NCI-H69 (cell line): ENCODE data around the gene MPL.
A peak's percentile ranks its signal among the peaks of the same experiment; 100 is the strongest.

Experiments
- DNase-seq: peaks from one replicate; lab custom pipeline; 2025; lab: John Stamatoyannopoulos, UW

The MPL gene

DNA sequence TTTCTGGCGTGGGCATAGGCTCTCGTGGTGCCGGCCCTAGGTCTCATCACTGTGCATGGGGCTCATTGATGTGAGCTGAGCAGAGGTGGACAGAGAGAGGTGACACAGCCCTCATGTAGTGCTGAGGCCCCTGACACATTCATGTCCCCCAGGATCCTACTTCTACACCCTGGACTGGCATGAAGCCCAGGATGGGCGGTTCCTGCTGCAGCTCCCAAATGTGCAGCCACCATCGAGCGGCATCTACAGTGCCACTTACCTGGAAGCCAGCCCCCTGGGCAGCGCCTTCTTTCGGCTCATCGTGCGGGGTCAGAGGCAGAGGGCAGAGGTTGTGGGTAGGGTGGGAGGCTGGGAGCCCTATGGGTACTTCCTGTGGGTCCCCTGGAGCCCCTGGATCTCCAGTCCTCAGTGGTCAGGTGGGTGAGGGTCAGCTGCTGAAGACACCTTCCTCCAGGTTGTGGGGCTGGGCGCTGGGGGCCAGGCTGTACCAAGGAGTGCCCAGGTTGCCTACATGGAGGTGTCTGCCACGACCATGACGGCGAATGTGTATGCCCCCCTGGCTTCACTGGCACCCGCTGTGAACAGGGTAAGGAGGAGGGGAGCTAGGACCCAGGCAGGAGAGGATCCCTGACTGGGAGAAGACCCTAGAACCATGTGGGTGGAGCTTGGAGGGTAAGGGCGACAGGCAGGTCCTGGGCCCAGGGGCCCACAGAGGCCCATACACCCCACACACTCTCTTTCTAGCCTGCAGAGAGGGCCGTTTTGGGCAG, 30.7 kb upstream of the MPL start:
- peak; percentile 4 for DNase-seq

GRCh38 chr1:43307458-43308158, 30.0 kb upstream of the MPL start:
- DNase-seq = no peak

DNA sequence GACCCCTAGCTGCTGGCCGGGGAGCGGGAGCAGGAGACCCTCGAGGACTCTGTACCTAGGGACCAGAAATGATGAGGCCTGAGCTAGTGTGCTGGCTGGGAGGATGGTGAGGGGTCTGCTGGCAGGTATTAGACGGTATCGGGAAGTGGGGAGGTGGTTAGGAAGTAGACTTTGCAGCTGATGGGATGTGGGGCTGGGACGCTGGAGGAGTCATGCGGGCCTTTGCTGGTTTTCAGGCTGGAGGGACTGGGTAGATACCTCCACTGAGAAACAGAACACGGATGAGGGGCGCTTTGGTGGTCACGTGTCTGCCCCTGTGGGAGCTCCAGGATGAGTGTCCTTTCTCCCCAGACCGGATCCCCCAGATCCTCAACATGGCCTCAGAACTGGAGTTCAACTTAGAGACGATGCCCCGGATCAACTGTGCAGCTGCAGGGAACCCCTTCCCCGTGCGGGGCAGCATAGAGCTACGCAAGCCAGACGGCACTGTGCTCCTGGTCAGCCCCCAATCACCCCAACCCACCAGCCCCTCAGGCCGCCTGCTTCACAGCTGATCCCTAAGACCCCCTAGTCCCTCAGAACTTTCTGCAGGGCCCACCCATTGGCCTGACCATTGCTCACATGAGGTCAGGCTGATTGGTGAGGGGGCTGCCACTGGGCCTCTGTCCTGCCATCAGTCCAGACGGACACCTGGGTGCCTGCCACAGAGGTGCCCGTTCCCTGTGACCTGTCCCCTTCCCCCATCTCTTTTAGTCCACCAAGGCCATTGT, 28.8 kb upstream of the MPL start:
- no peak for DNase-seq

GRCh38 chr1:43309405-43310025, 28.1 kb upstream of the MPL start:
- no peak for DNase-seq

- no peak for DNase-seq
Observed at GRCh38 chr1:43311521-43311920, 26.1 kb upstream of the MPL start.

DNA sequence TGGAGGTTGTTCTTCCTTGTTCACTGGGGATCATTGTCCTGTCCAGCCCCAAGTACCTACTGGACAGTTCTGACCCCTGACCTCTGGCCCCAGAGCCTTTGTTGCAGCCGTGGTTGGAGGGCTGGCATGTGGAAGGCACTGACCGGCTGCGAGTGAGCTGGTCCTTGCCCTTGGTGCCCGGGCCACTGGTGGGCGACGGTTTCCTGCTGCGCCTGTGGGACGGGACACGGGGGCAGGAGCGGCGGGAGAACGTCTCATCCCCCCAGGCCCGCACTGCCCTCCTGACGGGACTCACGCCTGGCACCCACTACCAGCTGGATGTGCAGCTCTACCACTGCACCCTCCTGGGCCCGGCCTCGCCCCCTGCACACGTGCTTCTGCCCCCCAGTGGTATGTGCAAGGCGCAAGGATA, 25.4 kb upstream of the MPL start:
- no peak for DNase-seq

GRCh38 chr1:43312663-43313515, 24.7 kb upstream of the MPL start:
- no peak for DNase-seq

GRCh38 chr1:43313771-43314170, 23.8 kb upstream of the MPL start:
- DNase-seq = no peak

DNA sequence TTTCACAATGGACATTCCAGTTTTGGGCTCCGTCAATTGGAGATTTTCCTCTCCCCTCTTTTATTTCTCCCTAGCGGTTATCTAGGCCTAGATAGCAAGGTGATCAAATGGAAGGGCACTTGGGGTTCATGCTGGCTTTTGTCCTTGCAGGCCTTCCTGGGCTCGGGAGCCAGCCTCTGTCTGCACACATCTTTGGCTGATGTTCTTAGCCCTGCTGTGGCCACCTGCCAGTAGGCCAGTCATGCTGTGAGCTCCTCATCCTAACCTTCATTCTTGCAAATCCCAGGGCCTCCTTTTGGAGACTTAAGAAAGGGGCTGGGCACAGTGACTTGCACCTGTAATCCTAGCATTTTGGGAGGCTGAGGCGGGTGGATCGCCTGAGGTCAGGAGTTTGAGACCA, 23.4 kb upstream of the MPL start:
- no peak for DNase-seq

GRCh38 chr1:43315481-43315880, 22.1 kb upstream of the MPL start:
- no peak for DNase-seq

GRCh38 chr1:43315963-43316737, 21.5 kb upstream of the MPL start:
- DNase-seq = no peak

- no peak for DNase-seq
Observed at GRCh38 chr1:43316738-43317520, 20.7 kb upstream of the MPL start.

GRCh38 chr1:43317817-43318471, 19.7 kb upstream of the MPL start:
- no peak for DNase-seq

- DNase-seq = no peak
Observed at GRCh38 chr1:43318831-43319230, 18.8 kb upstream of the MPL start.

DNA sequence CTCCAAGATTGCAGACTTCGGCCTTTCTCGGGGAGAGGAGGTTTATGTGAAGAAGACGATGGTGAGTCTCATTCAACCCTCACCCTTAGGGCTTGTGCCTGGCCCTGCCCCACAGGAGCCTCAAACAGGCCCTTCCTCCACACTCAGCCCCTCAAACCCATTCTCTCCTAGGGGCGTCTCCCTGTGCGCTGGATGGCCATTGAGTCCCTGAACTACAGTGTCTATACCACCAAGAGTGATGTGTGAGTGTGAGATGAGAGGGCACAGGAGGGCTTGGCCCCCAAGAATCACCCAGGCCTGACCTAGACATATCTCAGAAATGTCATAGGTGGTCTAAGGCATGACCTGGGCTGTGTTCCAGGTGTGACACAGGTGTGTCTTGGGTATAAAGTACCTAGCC, 18.3 kb upstream of the MPL start:
- no peak for DNase-seq

DNA sequence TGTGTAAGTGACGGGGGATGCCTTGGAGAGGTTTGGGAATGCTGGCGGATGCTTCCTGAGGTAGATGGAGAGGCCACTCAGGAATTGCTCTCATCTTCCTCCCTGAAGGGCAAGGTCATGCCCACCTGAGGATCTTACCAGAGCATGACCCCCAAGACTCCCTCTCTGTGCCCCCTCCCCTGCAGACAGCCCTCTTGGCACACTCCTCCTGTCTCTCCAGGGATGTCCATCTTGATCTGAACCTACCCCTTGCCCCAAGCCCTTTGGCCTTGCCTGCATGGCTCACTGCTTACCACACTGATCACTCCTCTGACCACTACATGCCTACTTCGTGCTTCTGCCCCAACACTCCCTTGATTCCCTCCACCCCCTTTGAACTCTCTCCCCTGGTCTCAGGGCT, 17.9 kb upstream of the MPL start:
- no peak for DNase-seq

DNA sequence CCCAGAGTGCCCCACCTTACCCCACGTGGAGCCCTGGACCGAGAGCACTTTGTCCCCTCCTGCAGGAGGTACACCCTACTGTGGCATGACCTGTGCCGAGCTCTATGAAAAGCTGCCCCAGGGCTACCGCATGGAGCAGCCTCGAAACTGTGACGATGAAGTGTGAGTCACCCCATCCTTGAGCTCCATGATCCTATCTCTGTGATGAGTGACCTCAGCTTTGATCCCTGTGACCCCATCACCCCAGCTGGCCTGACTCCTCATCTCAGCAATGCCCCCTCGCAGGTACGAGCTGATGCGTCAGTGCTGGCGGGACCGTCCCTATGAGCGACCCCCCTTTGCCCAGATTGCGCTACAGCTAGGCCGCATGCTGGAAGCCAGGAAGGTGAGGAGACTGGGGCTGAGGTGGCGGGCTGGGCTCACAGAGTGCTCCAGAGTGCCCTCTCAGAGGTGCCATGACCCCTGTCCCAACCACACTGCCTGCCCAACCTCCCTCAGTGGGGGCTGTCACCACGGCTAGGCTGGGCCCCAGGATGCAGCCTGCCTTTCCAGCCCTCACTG, 16.2 kb upstream of the MPL start:
- no peak for DNase-seq

GRCh38 chr1:43322506-43322905, 15.1 kb upstream of the MPL start:
- no peak for DNase-seq

DNA sequence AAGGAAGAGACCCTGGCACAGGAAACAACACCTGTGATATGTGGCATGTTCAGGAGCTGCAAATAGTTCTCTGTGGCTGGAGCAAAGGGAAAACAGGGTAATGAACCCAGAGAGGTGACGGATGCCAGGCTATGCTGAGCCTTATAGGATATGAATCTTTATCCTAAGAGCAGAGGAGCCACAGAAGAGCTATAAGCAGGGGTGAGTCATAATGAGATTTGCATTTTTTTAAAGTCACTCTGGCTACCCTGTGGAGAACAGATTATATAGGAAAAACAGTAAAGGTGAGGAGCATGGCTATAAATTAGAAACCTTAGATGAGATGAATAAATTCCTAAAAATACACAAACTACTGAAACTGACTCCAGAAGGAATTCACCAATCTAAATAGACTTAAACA, 12.8 kb upstream of the MPL start:
- DNase-seq = no peak
